Effector CD8-positive, alpha-beta T cell (primary cell): Measurements from ENCODE around the gene CACNA1A.
A peak's percentile ranks its signal among the peaks of the same experiment; 100 is the strongest.

ENCODE experiments used
- DNase-seq: peaks from one replicate; lab custom pipeline; 2025; lab: John Stamatoyannopoulos, UW

CACNA1A gene

GRCh38 chr19:13493516-13494310 lies 12.6 kb downstream of the CACNA1A start:
- no peak for DNase-seq

- DNase-seq: no peak
Observed at GRCh38 chr19:13492128-13492527, 14.2 kb downstream of the CACNA1A start.

GRCh38 chr19:13487985-13488384 lies 18.3 kb downstream of the CACNA1A start:
- no peak for DNase-seq

- DNase-seq: no peak
Observed at GRCh38 chr19:13484166-13484565, 22.1 kb downstream of the CACNA1A start.

- no peak for DNase-seq
Observed at GRCh38 chr19:13483215-13483614, 23.1 kb downstream of the CACNA1A start.

- no peak for DNase-seq
Observed at GRCh38 chr19:13478576-13478975, 27.7 kb downstream of the CACNA1A start.

GRCh38 chr19:13476071-13476470 lies 30.2 kb downstream of the CACNA1A start:
- no peak for DNase-seq

- DNase-seq: no peak
Observed at GRCh38 chr19:13475044-13475443, 31.2 kb downstream of the CACNA1A start.

GRCh38 chr19:13466697-13467096 lies 39.6 kb downstream of the CACNA1A start:
- DNase-seq: no peak

GRCh38 chr19:13463296-13463695 lies 43.0 kb downstream of the CACNA1A start:
- DNase-seq: no peak

- no peak for DNase-seq
Observed at GRCh38 chr19:13461536-13461935, 44.7 kb downstream of the CACNA1A start.

- DNase-seq: no peak
Observed at GRCh38 chr19:13460045-13460444, 46.2 kb downstream of the CACNA1A start.

- no peak for DNase-seq
Observed at GRCh38 chr19:13459351-13459750, 46.9 kb downstream of the CACNA1A start.

GRCh38 chr19:13451434-13451995 lies 54.8 kb downstream of the CACNA1A start:
- no peak for DNase-seq

- DNase-seq: no peak
Observed at GRCh38 chr19:13447978-13448377, 58.3 kb downstream of the CACNA1A start.

GRCh38 chr19:13441810-13442512 lies 64.3 kb downstream of the CACNA1A start:
- DNase-seq: peak; percentile 8

- no peak for DNase-seq
Observed at GRCh38 chr19:13437919-13438618, 68.2 kb downstream of the CACNA1A start.

- DNase-seq: no peak
Observed at GRCh38 chr19:13436352-13436751, 69.9 kb downstream of the CACNA1A start.

GRCh38 chr19:13430790-13431582 lies 75.3 kb downstream of the CACNA1A start:
- DNase-seq: peak; percentile 12

- no peak for DNase-seq
Observed at GRCh38 chr19:13429563-13429962, 76.7 kb downstream of the CACNA1A start.

- no peak for DNase-seq
Observed at GRCh38 chr19:13428352-13428751, 77.9 kb downstream of the CACNA1A start.
